Neuronal stem cell (in vitro differentiated cells): Measurements from ENCODE around the gene SCAMP1.
A peak's percentile ranks its signal among the peaks of the same experiment; 100 is the strongest.

ENCODE experiments used
- DNase-seq: peaks from one replicate; pipeline ENCODE4 v3.0.0-alpha.2; 2013; ENCODE audit warnings: low spot score
- H2AFZ ChIP-seq: one replicate; pipeline ENCODE4 v1.6.1; 2013; ENCODE audit warnings: mild to moderate bottlenecking, low read length, inconsistent platforms
- H2AK5ac ChIP-seq: 2 replicates; pipeline ENCODE4 v1.6.1; 2013; ENCODE audit warnings: low read depth, mild to moderate bottlenecking, inconsistent platforms, low read length, moderate library complexity, mixed read lengths
- H2BK120ac ChIP-seq: 2 replicates; pipeline ENCODE4 v1.6.1; 2013; ENCODE audit warnings: low read depth, mild to moderate bottlenecking, inconsistent platforms, low read length, moderate library complexity, mixed read lengths
- H2BK12ac ChIP-seq: one replicate; pipeline ENCODE4 v1.6.1; 2013; ENCODE audit warnings: low read length, inconsistent platforms
- H2BK15ac ChIP-seq: 2 replicates; pipeline ENCODE4 v1.6.1; 2013; ENCODE audit warnings: mild to moderate bottlenecking, low read length, inconsistent platforms, mixed read lengths
- H2BK5ac ChIP-seq: one replicate; pipeline ENCODE4 v1.6.1; 2013; ENCODE audit warnings: inconsistent platforms, mild to moderate bottlenecking, low read length, moderate library complexity
- H3K14ac ChIP-seq: one replicate; pipeline ENCODE4 v1.6.1; 2013; ENCODE audit warnings: low read length, inconsistent platforms
- H3K18ac ChIP-seq: 2 replicates; pipeline ENCODE4 v1.6.1; 2013; ENCODE audit warnings: low read length, inconsistent platforms
- H3K23ac ChIP-seq: 2 replicates; pipeline ENCODE4 v1.6.1; 2013; ENCODE audit warnings: low read depth, mild to moderate bottlenecking, mixed read lengths, low read length, inconsistent platforms; ENCODE audit not compliant: poor library complexity
- H3K27ac ChIP-seq: replicated peaks from 3 replicates; pipeline ENCODE4 v1.5.1; 2013; ENCODE audit warnings: low read length, inconsistent platforms
- H3K27me3 ChIP-seq, 3 experiments: 2 replicates each; pipeline ENCODE4 v1.6.1; 2013; ENCODE audit warnings: low read length in 3 of 3, mild to moderate bottlenecking in 2 of 3, inconsistent platforms in 1 of 3, low read depth in 1 of 3, mixed read lengths in 1 of 3, moderate library complexity in 1 of 3; ENCODE audit not compliant: control insufficient read depth in 3 of 3, insufficient read depth in 3 of 3
- H3K36me3 ChIP-seq, 2 donors: replicated peaks in 1 of 2; 2 replicates each; pipeline ENCODE4 v1.6.1; 2013; ENCODE audit warnings: low read length in 2 of 2; ENCODE audit not compliant: control insufficient read depth in 2 of 2, insufficient read depth in 2 of 2
- H3K4ac ChIP-seq: 2 replicates; pipeline ENCODE4 v1.6.1; 2013; ENCODE audit warnings: inconsistent platforms, mild to moderate bottlenecking, low read length, moderate library complexity
- H3K4me1 ChIP-seq, 2 donors: 1 replicate in 1 of 2; 2 replicates in 1 of 2; pipeline ENCODE4 v1.6.1; 2013; ENCODE audit warnings: low read length in 2 of 2, low read depth in 1 of 2; ENCODE audit not compliant: control insufficient read depth in 2 of 2, insufficient read depth in 1 of 2
- H3K4me2 ChIP-seq: one replicate; pipeline ENCODE4 v1.6.1; 2013; ENCODE audit warnings: mild to moderate bottlenecking, low read length, inconsistent platforms; ENCODE audit not compliant: insufficient read depth, poor library complexity, severe bottlenecking
- H3K4me3 ChIP-seq, 2 donors: 2 replicates each; pipeline ENCODE4 v1.5.1; 2013; ENCODE audit warnings: low read length in 2 of 2, mild to moderate bottlenecking in 2 of 2, inconsistent platforms in 1 of 2, moderate library complexity in 1 of 2
- H3K79me1 ChIP-seq: one replicate; pipeline ENCODE4 v1.6.1; 2013; ENCODE audit warnings: low read depth, mild to moderate bottlenecking, inconsistent platforms, low read length, moderate library complexity
- H3K9ac ChIP-seq: one replicate; pipeline ENCODE4 v1.6.1; 2013; ENCODE audit warnings: mild to moderate bottlenecking, low read depth, low read length, inconsistent platforms; ENCODE audit not compliant: poor library complexity
- H3K9me3 ChIP-seq, 2 donors: replicated peaks in 1 of 2; 2 replicates each; pipeline versions ENCODE3 to v1.6.1; 2013; ENCODE audit warnings: low read length in 2 of 2, mild to moderate bottlenecking in 2 of 2, inconsistent platforms in 1 of 2, low read depth in 1 of 2, mixed read lengths in 1 of 2, moderate library complexity in 1 of 2; ENCODE audit not compliant: control insufficient read depth in 2 of 2, insufficient read depth in 1 of 2
- H4K8ac ChIP-seq: one replicate; pipeline ENCODE4 v1.6.1; 2013; ENCODE audit warnings: low read depth, mild to moderate bottlenecking, inconsistent platforms, low read length, moderate library complexity
- H4K91ac ChIP-seq: one replicate; pipeline ENCODE4 v1.6.1; 2013; ENCODE audit warnings: low read length, low read depth, mild to moderate bottlenecking, inconsistent platforms; ENCODE audit not compliant: poor library complexity
- WGBS, 2 donors: extraction: QIAGEN DNeasy Blood & Tissue Kit; methylation state at CpG; one replicate each; pipeline ENCODE4 v1.1.7; 2013; ENCODE audit warnings: missing lambda C conversion rate in 2 of 2, mixed read lengths in 1 of 2; ENCODE audit not compliant: insufficient read length in 2 of 2, insufficient replicate concordance in 1 of 2; ENCODE audit errors: extremely low coverage in 2 of 2; 5-methylcytosine and 5-hydroxymethylcytosine counted together

SCAMP1 gene

DNA sequence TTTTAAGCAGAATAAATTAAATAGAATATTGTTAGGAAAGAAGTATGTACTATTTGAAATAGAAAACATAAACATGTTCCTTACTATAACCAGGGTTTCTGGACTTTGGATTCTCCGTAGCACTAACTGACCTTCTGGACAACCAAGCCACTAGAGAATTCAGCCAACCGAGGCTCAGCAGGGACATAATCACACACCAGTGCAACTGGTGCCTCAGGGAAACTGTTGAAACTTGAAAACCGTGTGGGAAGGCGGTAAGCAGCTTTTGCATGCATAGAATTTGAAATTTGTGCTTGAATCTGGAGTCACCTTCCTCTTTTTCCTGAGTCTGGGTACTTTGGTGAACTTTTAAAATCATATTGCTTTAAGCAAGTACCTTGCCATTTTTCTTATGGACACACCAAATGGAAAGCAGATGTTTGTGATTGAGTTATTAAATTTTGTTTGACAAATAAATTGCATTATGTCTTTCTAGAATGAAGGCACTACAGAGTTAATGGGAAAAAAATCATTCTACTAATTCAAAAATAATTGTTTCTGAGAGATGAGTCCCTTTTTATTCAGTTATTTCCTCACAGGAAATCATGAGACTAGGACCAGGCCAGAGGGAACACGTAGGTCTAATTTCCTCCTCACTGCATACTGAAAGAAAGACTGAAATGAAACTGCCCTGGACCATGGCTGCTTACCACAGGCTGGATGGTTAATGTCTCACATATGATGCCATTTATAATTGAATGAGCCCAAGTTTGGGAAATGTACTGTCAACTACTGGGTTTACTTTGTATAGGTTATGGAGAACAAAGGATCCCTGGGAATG is 20.6 kb upstream of the SCAMP1 start:
- peaks cover 2% of the 10 kb centered on the region for H3K79me1 ChIP-seq
- no peak overlapping the region for H3K18ac ChIP-seq
- H3K27me3 ChIP-seq: no peaks in the 10 kb centered on the region
- no peak overlapping the region for H4K91ac ChIP-seq
- no peak overlapping the region for H2BK15ac ChIP-seq
- no peak overlapping the region for H2BK12ac ChIP-seq
- no peak overlapping the region for H3K4me2 ChIP-seq
- no peak overlapping the region for H3K4me3 ChIP-seq
- H3K4me1 ChIP-seq: no peaks in the 10 kb centered on the region
- H3K4ac ChIP-seq: no peak overlapping the region
- no peak overlapping the region for H2AFZ ChIP-seq
- H2BK5ac ChIP-seq: no peak overlapping the region
- no peak overlapping the region for H3K23ac ChIP-seq
- H3K9ac ChIP-seq: no peak overlapping the region
- peaks cover 1 to 11% of the 10 kb centered on the region in 2 donors for H3K9me3 ChIP-seq
- no peak for DNase-seq
- H2AK5ac ChIP-seq: no peak overlapping the region
- H4K8ac ChIP-seq: no peak overlapping the region
- H3K36me3 ChIP-seq: no peaks in the 10 kb centered on the region
- no peak overlapping the region for H3K27ac ChIP-seq
- no peak overlapping the region for H2BK120ac ChIP-seq
- no CpG with 5 or more reads among the region's 5 CpGs for WGBS, 2 donors
- no peak overlapping the region for H3K14ac ChIP-seq

DNA sequence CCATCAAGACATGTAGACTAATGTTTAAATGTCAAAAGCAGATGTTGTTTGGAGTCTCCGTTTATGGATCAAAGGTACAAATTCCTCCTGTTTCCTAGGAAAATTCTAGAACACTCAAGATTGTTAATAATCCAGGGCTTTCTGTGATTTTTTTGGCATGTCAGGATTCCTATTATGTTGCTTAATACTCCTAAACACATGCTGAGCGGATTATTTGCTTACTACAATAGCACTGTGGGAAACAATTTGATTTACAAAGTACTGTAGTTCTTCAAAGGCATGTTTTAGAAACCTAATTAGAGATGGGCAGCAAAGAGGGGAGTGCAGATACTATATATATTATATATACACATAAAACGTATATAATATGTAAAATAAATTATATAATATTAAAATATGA is 19.0 kb upstream of the SCAMP1 start:
- peaks cover 2% of the 10 kb centered on the region for H3K79me1 ChIP-seq
- no peak overlapping the region for H3K4ac ChIP-seq
- no peak overlapping the region for H3K14ac ChIP-seq
- no peak overlapping the region for H3K9ac ChIP-seq
- no peak overlapping the region for H3K27ac ChIP-seq
- H2AFZ ChIP-seq: no peak overlapping the region
- H3K4me3 ChIP-seq: no peak overlapping the region
- H2BK120ac ChIP-seq: no peak overlapping the region
- peaks cover 1 to 11% of the 10 kb centered on the region in 2 donors for H3K9me3 ChIP-seq
- DNase-seq: no peak
- no peak overlapping the region for H3K4me2 ChIP-seq
- no peaks in the 10 kb centered on the region for H3K36me3 ChIP-seq
- H3K4me1 ChIP-seq: peaks cover 3 to 6% of the 10 kb centered on the region in 2 donors
- H3K18ac ChIP-seq: no peak overlapping the region
- no peaks in the 10 kb centered on the region for H3K27me3 ChIP-seq
- H3K23ac ChIP-seq: no peak overlapping the region
- no peak overlapping the region for H4K8ac ChIP-seq
- no peak overlapping the region for H2AK5ac ChIP-seq
- H2BK15ac ChIP-seq: no peak overlapping the region
- H2BK12ac ChIP-seq: no peak overlapping the region
- H2BK5ac ChIP-seq: no peak overlapping the region
- no peak overlapping the region for H4K91ac ChIP-seq
- WGBS, 2 donors: no CpG with 5 or more reads among the region's 3 CpGs

DNA sequence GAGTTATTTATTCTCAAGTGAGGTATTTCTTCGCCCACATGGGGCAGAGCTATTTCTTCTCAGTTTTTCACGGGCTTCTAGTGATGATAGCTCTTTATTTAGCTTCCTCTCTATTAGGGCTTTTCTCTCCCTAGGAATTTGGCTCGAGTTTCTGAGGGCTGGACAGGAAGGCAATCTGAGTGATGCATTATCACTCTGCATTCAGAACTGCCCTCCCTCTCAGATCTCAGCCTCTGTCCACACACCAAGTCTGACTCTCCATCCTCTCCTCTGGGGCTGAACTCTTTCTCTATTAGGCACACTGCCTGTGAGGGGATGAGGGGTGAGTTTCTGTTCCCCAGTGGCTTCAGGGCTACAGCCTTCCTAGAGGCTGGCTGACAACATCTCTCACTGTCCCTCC is 14.9 kb upstream of the SCAMP1 start:
- H3K27me3 ChIP-seq: no peaks in the 10 kb centered on the region
- H3K4me3 ChIP-seq: no peak overlapping the region
- H4K91ac ChIP-seq: no peak overlapping the region
- no peak overlapping the region for H2BK120ac ChIP-seq
- H3K27ac ChIP-seq: peak overlapping the region; percentile 53
- H3K79me1 ChIP-seq: no peaks in the 10 kb centered on the region
- H2BK5ac ChIP-seq: no peak overlapping the region
- no peak overlapping the region for H3K23ac ChIP-seq
- no peak overlapping the region for H2BK15ac ChIP-seq
- H3K4me1 ChIP-seq: peaks cover 3 to 7% of the 10 kb centered on the region in 2 donors
- H2BK12ac ChIP-seq: no peak overlapping the region
- H3K4me2 ChIP-seq: no peak overlapping the region
- H3K9ac ChIP-seq: no peak overlapping the region
- no peaks in the 10 kb centered on the region for H3K36me3 ChIP-seq
- WGBS, 2 donors: no CpG with 5 or more reads among the region's 3 CpGs
- no peak for DNase-seq
- no peak overlapping the region for H2AK5ac ChIP-seq
- H4K8ac ChIP-seq: no peak overlapping the region
- H3K18ac ChIP-seq: peak overlapping the region; percentile 46
- no peak overlapping the region for H3K14ac ChIP-seq
- peaks cover 0 to 7% of the 10 kb centered on the region in 2 donors for H3K9me3 ChIP-seq
- no peak overlapping the region for H3K4ac ChIP-seq
- H2AFZ ChIP-seq: peak overlapping the region; percentile 78

DNA sequence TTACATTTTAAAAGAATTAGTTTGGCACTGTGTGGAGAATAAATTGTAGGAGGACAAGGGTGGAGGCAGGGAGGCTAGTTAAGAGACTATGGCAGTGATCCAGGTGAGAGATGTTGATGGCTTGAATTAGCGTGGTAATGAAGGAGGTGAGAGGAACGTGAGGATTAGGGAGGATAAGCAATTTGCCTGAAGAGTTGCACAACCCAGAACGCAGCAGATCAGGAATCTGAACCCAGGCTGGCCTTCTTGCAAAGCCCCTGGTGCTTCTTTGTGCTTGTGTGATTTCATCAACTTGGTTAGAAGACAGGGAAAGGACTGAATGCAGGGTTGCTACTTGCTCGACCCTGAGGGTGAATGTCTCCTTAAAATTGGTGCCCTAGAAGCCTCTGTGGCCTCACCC is 6.9 kb upstream of the SCAMP1 start:
- Histone ChIP-seq H4K91ac (no peak overlapping the region), H2AK5ac (no peak overlapping the region), H3K36me3 (peaks cover 0 to 11% of the 10 kb centered on the region in 2 donors), H3K4me2 (no peak overlapping the region), H2BK120ac (no peak overlapping the region), H3K14ac (no peak overlapping the region), H3K9ac (no peak overlapping the region), H2BK12ac (no peak overlapping the region), H3K4me1 (peaks cover 0 to 2% of the 10 kb centered on the region in 2 donors), H3K79me1 (no peaks in the 10 kb centered on the region), H3K27me3 (no peaks in the 10 kb centered on the region), H4K8ac (no peak overlapping the region), H2BK5ac (no peak overlapping the region), H3K18ac (no peak overlapping the region), H2BK15ac (no peak overlapping the region), H3K4ac (no peak overlapping the region), H3K4me3 (no peak overlapping the region), H3K23ac (no peak overlapping the region), H3K9me3 (no peaks in the 10 kb centered on the region), H2AFZ (no peak overlapping the region), H3K27ac (no peak overlapping the region)
- 100% methylated on average over 2 of the region's 4 CpGs; no CpG with 5 or more reads in 1 of the 2 donors for WGBS, 2 donors
- DNase-seq: no peak
